WTC11 (cell line): ENCODE data around the gene BBOX1.

ENCODE experiments used
- ARID4B ChIP-seq: sonication (generic); formaldehyde crosslinking; IDR thresholded peaks from 2 replicates; pipeline ENCODE4 v1.8.0; 2023; ENCODE audit warnings: missing genetic modification reagents, mild to moderate bottlenecking, borderline replicate concordance
- ATF2 ChIP-seq: sonication (generic); formaldehyde crosslinking; IDR thresholded peaks from 2 replicates; pipeline ENCODE4 v1.8.1; 2022; ENCODE audit warnings: low read depth, missing genetic modification reagents, borderline replicate concordance
- CREM ChIP-seq: sonication (generic); formaldehyde crosslinking; IDR thresholded peaks from 2 replicates; pipeline ENCODE4 v1.8.1; 2022; ENCODE audit warnings: mild to moderate bottlenecking, missing genetic modification reagents, moderate library complexity
- CTCF ChIP-seq: fragments of 200-600 bp; IDR thresholded peaks from 2 replicates; pipeline ENCODE4 v1.8.0; 2022; ENCODE audit warnings: antibody characterized with exemption
- NR2C2 ChIP-seq: sonication (generic); formaldehyde crosslinking; IDR thresholded peaks from 2 replicates; pipeline ENCODE4 v1.8.0; 2022; ENCODE audit warnings: mild to moderate bottlenecking, missing genetic modification reagents
- PRDM15 ChIP-seq: sonication (generic); formaldehyde crosslinking; IDR thresholded peaks from 2 replicates; pipeline ENCODE4 v1.8.0; 2022; ENCODE audit warnings: missing genetic modification reagents
- USF2 ChIP-seq: sonication (generic); formaldehyde crosslinking; IDR thresholded peaks from 2 replicates; pipeline ENCODE4 v1.8.1; 2023; ENCODE audit warnings: mild to moderate bottlenecking, missing genetic modification reagents, moderate library complexity
- ZNF317 ChIP-seq: sonication (generic); formaldehyde crosslinking; IDR thresholded peaks from 2 replicates; pipeline ENCODE4 v1.8.1; 2023; ENCODE audit warnings: low read depth, mild to moderate bottlenecking, moderate library complexity, missing genetic modification reagents, borderline replicate concordance
- ZNF416 ChIP-seq: fragments of 250-450 bp; sonication (Bioruptor Pico); IDR thresholded peaks from 2 replicates; pipeline ENCODE4 v1.9.0; 2021; ENCODE audit warnings: mild to moderate bottlenecking, inconsistent platforms
- ZNF425 ChIP-seq: fragments of 250-450 bp; sonication (Bioruptor Pico); conservative IDR thresholded peaks from 2 replicates; pipeline ENCODE4 v1.9.0; 2021; ENCODE audit warnings: mild to moderate bottlenecking

GRCh38 chr11:27028561-27028965, 12.1 kb upstream of the BBOX1 start:
- TF ChIP-seq CTCF, result no peak
- TF ChIP-seq USF2, result no peak
- TF ChIP-seq ATF2, result no peak
- no peak for TF ChIP-seq ZNF425 (CRISPR knock-in tag)
- no peak for TF ChIP-seq ARID4B (CRISPR knock-in tag)
- TF ChIP-seq ZNF416 (CRISPR knock-in tag), result no peak
- TF ChIP-seq NR2C2 (CRISPR knock-in tag), result no peak
- TF ChIP-seq CREM, result no peak
- no peak for TF ChIP-seq ZNF317 (CRISPR knock-in tag)
- no peak for TF ChIP-seq PRDM15 (CRISPR knock-in tag)
